Stimulated activated CD4-positive, alpha-beta T cell treated with anti-CD3 and anti-CD28 coated beads, TNF-alpha, amount 100 ng/mL, for 48 hours (primary cell): ENCODE data around the gene PTPRM.

Experiments
- DNase-seq, 3 donors: peaks; one replicate each; pipeline ENCODE4 v3.0.0-alpha.2; 2020; ENCODE audit warnings: low read depth in 3 of 3

Gene PTPRM

GRCh38 chr18:8235894-8236293 lies 668.8 kb downstream of the PTPRM start:
- DNase-seq = no peak

- no peak for DNase-seq
Observed at GRCh38 chr18:8238507-8238906, 671.4 kb downstream of the PTPRM start.

- DNase-seq = no peak
Observed at GRCh38 chr18:8241731-8242130, 674.6 kb downstream of the PTPRM start.

GRCh38 chr18:8242151-8242696 lies 675.1 kb downstream of the PTPRM start:
- DNase-seq = no peak

GRCh38 chr18:8247700-8248099 lies 680.6 kb downstream of the PTPRM start:
- no peak for DNase-seq

- no peak for DNase-seq
Observed at GRCh38 chr18:8248576-8248975, 681.5 kb downstream of the PTPRM start.

- no peak for DNase-seq
Observed at GRCh38 chr18:8249811-8250210, 682.7 kb downstream of the PTPRM start.

- DNase-seq = no peak
Observed at GRCh38 chr18:8252371-8252770, 685.3 kb downstream of the PTPRM start.

GRCh38 chr18:8253944-8254343 lies 686.8 kb downstream of the PTPRM start:
- no peak for DNase-seq

GRCh38 chr18:8254654-8255053 lies 687.5 kb downstream of the PTPRM start:
- DNase-seq = no peak

GRCh38 chr18:8257851-8258434 lies 690.8 kb downstream of the PTPRM start:
- DNase-seq = no peak

GRCh38 chr18:8260319-8260718 lies 693.2 kb downstream of the PTPRM start:
- no peak for DNase-seq

GRCh38 chr18:8260827-8261226 lies 693.7 kb downstream of the PTPRM start:
- no peak for DNase-seq

GRCh38 chr18:8261651-8262091 lies 694.6 kb downstream of the PTPRM start:
- no peak for DNase-seq

- DNase-seq = no peak
Observed at GRCh38 chr18:8262221-8262620, 695.1 kb downstream of the PTPRM start.

- no peak for DNase-seq
Observed at GRCh38 chr18:8264116-8264515, 697.0 kb downstream of the PTPRM start.

GRCh38 chr18:8264861-8265411 lies 697.8 kb downstream of the PTPRM start:
- no peak for DNase-seq

- no peak for DNase-seq
Observed at GRCh38 chr18:8272254-8272653, 705.1 kb downstream of the PTPRM start.

- no peak for DNase-seq
Observed at GRCh38 chr18:8274370-8274769, 707.3 kb downstream of the PTPRM start.

- DNase-seq = no peak
Observed at GRCh38 chr18:8276406-8276805, 709.3 kb downstream of the PTPRM start.

GRCh38 chr18:8277270-8277669 lies 710.2 kb downstream of the PTPRM start:
- no peak for DNase-seq

GRCh38 chr18:8279346-8279745 lies 712.2 kb downstream of the PTPRM start:
- DNase-seq = no peak

GRCh38 chr18:8279781-8280330 lies 712.7 kb downstream of the PTPRM start:
- DNase-seq = no peak
